GM19468 (cell line): ENCODE data around the gene DYSF.

Source experiments
- ATAC-seq: cut with Tn5 transposase; IDR thresholded peaks from one replicate; pipeline ENCODE4 v1.9.1; 2021; ENCODE audit warnings: mild to moderate bottlenecking, moderate library complexity, moderate number of reproducible peaks; ENCODE audit not compliant: unreplicated experiment; ENCODE audit errors: extremely low read depth

Gene DYSF

GRCh38 chr2:71608441-71608840, 155.1 kb downstream of the DYSF start:
- no peak for ATAC-seq

- no peak for ATAC-seq
Measured at GRCh38 chr2:71609029-71609428, 155.7 kb downstream of the DYSF start.

GRCh38 chr2:71609441-71609840, 156.1 kb downstream of the DYSF start:
- no peak for ATAC-seq

- ATAC-seq, result no peak
Measured at GRCh38 chr2:71609958-71610357, 156.6 kb downstream of the DYSF start.

GRCh38 chr2:71610671-71611070, 157.3 kb downstream of the DYSF start:
- ATAC-seq, result no peak

GRCh38 chr2:71611247-71611646, 157.9 kb downstream of the DYSF start:
- no peak for ATAC-seq

- ATAC-seq, result no peak
Measured at GRCh38 chr2:71611781-71612527, 158.6 kb downstream of the DYSF start.

- ATAC-seq, result no peak
Measured at GRCh38 chr2:71612581-71613402, 159.4 kb downstream of the DYSF start.

- ATAC-seq, result no peak
Measured at GRCh38 chr2:71613403-71613952, 160.1 kb downstream of the DYSF start.

- ATAC-seq, result no peak
Measured at GRCh38 chr2:71613953-71614925, 160.9 kb downstream of the DYSF start.

GRCh38 chr2:71614976-71615766, 161.8 kb downstream of the DYSF start:
- no peak for ATAC-seq

- ATAC-seq, result no peak
Measured at GRCh38 chr2:71615767-71616730, 162.7 kb downstream of the DYSF start.

- ATAC-seq, result no peak
Measured at GRCh38 chr2:71617266-71617665, 163.9 kb downstream of the DYSF start.

- ATAC-seq, result no peak
Measured at GRCh38 chr2:71618327-71619113, 165.2 kb downstream of the DYSF start.

GRCh38 chr2:71619230-71619741, 165.9 kb downstream of the DYSF start:
- ATAC-seq, result no peak

GRCh38 chr2:71620116-71620515, 166.8 kb downstream of the DYSF start:
- no peak for ATAC-seq

GRCh38 chr2:71620851-71621251, 167.5 kb downstream of the DYSF start:
- no peak for ATAC-seq
